Nephron progenitor cell (in vitro differentiated cells): Measurements from ENCODE around the gene PLEKHJ1.

ENCODE experiments used
- DNase-seq: peaks from one replicate; pipeline ENCODE4 v3.0.0; 2021
- H3K27ac Mint-ChIP-seq: 2 replicates; pipeline ENCODE4 v1.8.0; 2021; ENCODE audit warnings: mild to moderate bottlenecking, moderate library complexity, mixed read lengths
- H3K27me3 Mint-ChIP-seq: 2 replicates; pipeline ENCODE4 v1.8.0; 2021; ENCODE audit warnings: mild to moderate bottlenecking, low read depth, mixed read lengths; ENCODE audit not compliant: poor library complexity
- H3K36me3 Mint-ChIP-seq: 2 replicates; pipeline ENCODE4 v1.8.0; 2021; ENCODE audit warnings: low read depth, mixed read lengths
- H3K4me1 Mint-ChIP-seq: 2 replicates; pipeline ENCODE4 v1.8.0; 2021; ENCODE audit warnings: mixed read lengths
- H3K4me3 Mint-ChIP-seq: 2 replicates; pipeline ENCODE4 v1.8.0; 2021; ENCODE audit warnings: mild to moderate bottlenecking, moderate library complexity, mixed read lengths
- H3K9me3 Mint-ChIP-seq: 2 replicates; pipeline ENCODE4 v1.8.0; 2021; ENCODE audit warnings: mild to moderate bottlenecking, moderate library complexity, mixed read lengths
- CTCF ChIP-seq: fragments of 200-600 bp; sonication (generic); IDR thresholded peaks from 2 replicates; pipeline ENCODE4 v1.5.0; 2021; ENCODE audit warnings: antibody characterized with exemption

Gene PLEKHJ1

GRCh38 chr19:2227415-2228156 lies 8.5 kb downstream of the PLEKHJ1 start:
- no peaks in the 10 kb centered on the region for H3K4me1 Mint-ChIP-seq
- no peaks in the 10 kb centered on the region for H3K27me3 Mint-ChIP-seq
- no peak overlapping the region for H3K4me3 Mint-ChIP-seq
- DNase-seq: no peak
- H3K36me3 Mint-ChIP-seq: peaks cover 13% of the 10 kb centered on the region
- H3K27ac Mint-ChIP-seq: no peak overlapping the region
- TF ChIP-seq CTCF: no peak
- H3K9me3 Mint-ChIP-seq: no peaks in the 10 kb centered on the region

GRCh38 chr19:2226840-2227360 lies 9.2 kb downstream of the PLEKHJ1 start:
- H3K4me1 Mint-ChIP-seq: no peaks in the 10 kb centered on the region
- H3K9me3 Mint-ChIP-seq: no peaks in the 10 kb centered on the region
- no peaks in the 10 kb centered on the region for H3K27me3 Mint-ChIP-seq
- H3K27ac Mint-ChIP-seq: no peak overlapping the region
- DNase-seq: no peak
- no peak for TF ChIP-seq CTCF
- peaks cover 13% of the 10 kb centered on the region for H3K36me3 Mint-ChIP-seq
- no peak overlapping the region for H3K4me3 Mint-ChIP-seq

- DNase-seq: no peak
- no peak overlapping the region for H3K4me3 Mint-ChIP-seq
- no peak overlapping the region for H3K27ac Mint-ChIP-seq
- no peaks in the 10 kb centered on the region for H3K27me3 Mint-ChIP-seq
- no peaks in the 10 kb centered on the region for H3K4me1 Mint-ChIP-seq
- peaks cover 13% of the 10 kb centered on the region for H3K36me3 Mint-ChIP-seq
- no peaks in the 10 kb centered on the region for H3K9me3 Mint-ChIP-seq
- TF ChIP-seq CTCF: no peak
These were observed 9.9 kb downstream of the PLEKHJ1 start for GRCh38 chr19:2226051-2226839.

- H3K4me1 Mint-ChIP-seq: no peaks in the 10 kb centered on the region
- H3K4me3 Mint-ChIP-seq: no peak overlapping the region
- H3K36me3 Mint-ChIP-seq: peaks cover 13% of the 10 kb centered on the region
- DNase-seq: no peak
- no peaks in the 10 kb centered on the region for H3K9me3 Mint-ChIP-seq
- H3K27ac Mint-ChIP-seq: no peak overlapping the region
- TF ChIP-seq CTCF: no peak
- H3K27me3 Mint-ChIP-seq: peaks cover 3% of the 10 kb centered on the region
These were observed 10.6 kb downstream of the PLEKHJ1 start for GRCh38 chr19:2225415-2226050.

- peaks cover 3% of the 10 kb centered on the region for H3K27me3 Mint-ChIP-seq
- no peaks in the 10 kb centered on the region for H3K4me1 Mint-ChIP-seq
- DNase-seq: no peak
- peaks cover 13% of the 10 kb centered on the region for H3K36me3 Mint-ChIP-seq
- no peaks in the 10 kb centered on the region for H3K9me3 Mint-ChIP-seq
- TF ChIP-seq CTCF: no peak
- H3K27ac Mint-ChIP-seq: peak overlapping the region; percentile 97
- no peak overlapping the region for H3K4me3 Mint-ChIP-seq
These were observed 11.3 kb downstream of the PLEKHJ1 start for GRCh38 chr19:2224754-2225349.
